Measurements from ENCODE around the gene FER.

DNA sequence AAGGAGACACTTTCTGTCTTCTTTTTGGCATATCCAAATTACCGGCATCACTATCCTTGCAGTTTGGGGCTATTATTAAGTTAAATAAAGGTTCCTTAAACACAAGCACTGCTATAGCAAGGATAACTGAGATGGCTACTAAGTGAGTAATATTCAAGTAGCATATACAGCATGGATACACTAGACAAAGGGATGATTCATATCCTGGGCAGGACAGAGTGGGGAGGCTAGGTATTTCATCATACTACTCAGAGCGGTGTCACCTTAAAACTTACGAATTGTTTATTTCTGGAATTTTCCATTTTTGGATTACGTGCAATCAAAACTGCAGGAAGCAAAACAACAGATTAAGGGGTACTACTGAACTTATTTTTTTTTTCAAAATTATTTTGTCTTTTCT lies 54.1 kb downstream of the FER start:
- TF ChIP-seq, protein P1, sequence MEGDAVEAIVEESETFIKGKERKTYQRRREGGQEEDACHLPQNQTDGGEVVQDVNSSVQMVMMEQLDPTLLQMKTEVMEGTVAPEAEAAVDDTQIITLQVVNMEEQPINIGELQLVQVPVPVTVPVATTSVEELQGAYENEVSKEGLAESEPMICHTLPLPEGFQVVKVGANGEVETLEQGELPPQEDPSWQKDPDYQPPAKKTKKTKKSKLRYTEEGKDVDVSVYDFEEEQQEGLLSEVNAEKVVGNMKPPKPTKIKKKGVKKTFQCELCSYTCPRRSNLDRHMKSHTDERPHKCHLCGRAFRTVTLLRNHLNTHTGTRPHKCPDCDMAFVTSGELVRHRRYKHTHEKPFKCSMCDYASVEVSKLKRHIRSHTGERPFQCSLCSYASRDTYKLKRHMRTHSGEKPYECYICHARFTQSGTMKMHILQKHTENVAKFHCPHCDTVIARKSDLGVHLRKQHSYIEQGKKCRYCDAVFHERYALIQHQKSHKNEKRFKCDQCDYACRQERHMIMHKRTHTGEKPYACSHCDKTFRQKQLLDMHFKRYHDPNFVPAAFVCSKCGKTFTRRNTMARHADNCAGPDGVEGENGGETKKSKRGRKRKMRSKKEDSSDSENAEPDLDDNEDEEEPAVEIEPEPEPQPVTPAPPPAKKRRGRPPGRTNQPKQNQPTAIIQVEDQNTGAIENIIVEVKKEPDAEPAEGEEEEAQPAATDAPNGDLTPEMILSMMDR (IDR thresholded peaks at IDR 0.05 in 4 of 5, conservative IDR thresholded peaks at IDR 0.05 in 1 of 5), result no peak
- no peak for TF ChIP-seq POLR2A (IDR thresholded peaks at IDR 0.05)

All from gastrocnemius medialis (tissue), 4 donors.